Sigmoid colon (tissue), 4 donors: ENCODE data around the gene ARHGAP25.

ENCODE experiments used
- CTCF ChIP-seq, 4 experiments: fragments of 450-650 bp in 3 of 4; fragments of 200-600 bp in 1 of 4; IDR thresholded peaks; one replicate each; pipeline ENCODE4 v1.5.1; 2016 to 2019; ENCODE audit warnings: antibody characterized with exemption in 4 of 4, mild to moderate bottlenecking in 3 of 4, moderate library complexity in 2 of 4
- POLR2AphosphoS5 ChIP-seq, 4 donors: sonication (generic); formaldehyde crosslinking; IDR thresholded peaks; one replicate each; pipeline ENCODE4 v1.6.1; 2017; ENCODE audit warnings: antibody characterized with exemption in 4 of 4

- TF ChIP-seq CTCF (IDR thresholded peaks at IDR 0.05) (no peak), POLR2AphosphoS5 (IDR thresholded peaks at IDR 0.05) (no peak)
Measured at GRCh38 chr2:68784915-68785314, 50.3 kb downstream of the ARHGAP25 start.
